AG04450 (cell line): ENCODE data around the gene CNGB1. TPM values are rescaled to one million over a fixed set of nuclear protein-coding genes. Genes with fewer than 3 reads are reported as not detected.

ENCODE experiments used
- CTCF ChIA-PET: fragments of 300-600, 350-600 bp; formaldehyde crosslinking; extraction: SDS; loops from one replicate; lab custom pipeline; 2022; ENCODE audit warnings: antibody characterized with exemption, inconsistent platforms; lab: Charles Lee
- POLR2A ChIA-PET: fragments of 350-600 bp; formaldehyde crosslinking; extraction: SDS; loops from one replicate; lab custom pipeline; 2021; ENCODE audit warnings: antibody characterized with exemption, inconsistent platforms; lab: Yijun Ruan, JAX
- DNase-seq: peaks from one replicate; pipeline ENCODE4 v3.0.0-alpha.2; 2011; ENCODE audit warnings: low read depth, low spot score
- H3K27ac ChIP-seq: one replicate; pipeline ENCODE4 v1.5.1; 2012; ENCODE audit warnings: low read depth, low read length, control low read depth
- H3K27me3 ChIP-seq: one replicate; pipeline ENCODE4 v1.6.0; 2012; ENCODE audit warnings: low read length; ENCODE audit not compliant: control insufficient read depth, insufficient read depth
- H3K4me3 ChIP-seq: 2 replicates; pipeline ENCODE4 v1.5.1; 2011; ENCODE audit warnings: mild to moderate bottlenecking, low read depth, low read length, control low read depth
- H3K9me3 ChIP-seq: 2 replicates; pipeline ENCODE4 v1.5.1; 2012; ENCODE audit warnings: low read length; ENCODE audit not compliant: control insufficient read depth, insufficient read depth
- polyA plus RNA-seq: library from polyadenylated mRNA; depleted of rRNA; stranded (reverse); fragments of >200 nt; gene quantifications from 2 replicates; pipeline ENCODE4 v1.2.3, GENCODE V29; 2011
- TF ChIP-seq, protein P1 (sequence below): IDR thresholded peaks from 2 replicates; pipeline ENCODE4 v1.5.1; 2011; ENCODE audit warnings: low read depth, low read length, control low read depth, inconsistent platforms

Gene CNGB1
- polyA plus RNA-seq, 1 experiment, result not detected

DNA sequence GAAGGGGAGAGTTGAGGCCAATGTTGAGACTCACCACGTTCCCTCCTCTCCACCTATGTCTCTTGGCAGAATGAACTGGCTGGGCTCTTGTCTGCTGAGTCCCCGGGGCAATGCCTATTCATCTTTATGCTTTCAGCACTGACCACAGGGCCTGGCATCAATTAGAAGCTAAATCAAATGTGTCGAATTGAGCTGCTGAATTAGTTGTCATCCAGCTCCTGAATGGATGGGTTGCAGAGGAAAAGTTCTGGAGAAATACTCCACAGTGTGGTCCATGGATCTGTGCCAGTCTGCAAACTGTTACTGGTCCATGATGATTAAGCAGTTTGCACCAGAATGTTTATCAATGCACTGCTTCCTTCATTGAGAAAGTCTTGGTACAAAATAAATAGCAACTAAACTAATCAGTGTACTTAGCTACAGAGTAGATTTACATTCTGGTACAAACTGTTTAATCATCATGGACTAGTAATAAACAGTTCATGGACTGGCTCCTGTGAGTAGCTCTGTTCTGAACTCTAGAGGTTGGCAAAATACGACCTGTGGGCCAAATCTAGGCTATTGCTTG is 4.6 kb downstream of the CNGB1 start:
- Histone ChIP-seq H3K4me3 (no peak overlapping the region), H3K9me3 (no peaks in the 10 kb centered on the region), H3K27me3 (peaks cover 24% of the 10 kb centered on the region), H3K27ac (no peak overlapping the region)
- POLR2A ChIA-PET, result no interaction called here
- no peak for DNase-seq
- CTCF ChIA-PET, result no interaction called here
- TF ChIP-seq, protein P1, sequence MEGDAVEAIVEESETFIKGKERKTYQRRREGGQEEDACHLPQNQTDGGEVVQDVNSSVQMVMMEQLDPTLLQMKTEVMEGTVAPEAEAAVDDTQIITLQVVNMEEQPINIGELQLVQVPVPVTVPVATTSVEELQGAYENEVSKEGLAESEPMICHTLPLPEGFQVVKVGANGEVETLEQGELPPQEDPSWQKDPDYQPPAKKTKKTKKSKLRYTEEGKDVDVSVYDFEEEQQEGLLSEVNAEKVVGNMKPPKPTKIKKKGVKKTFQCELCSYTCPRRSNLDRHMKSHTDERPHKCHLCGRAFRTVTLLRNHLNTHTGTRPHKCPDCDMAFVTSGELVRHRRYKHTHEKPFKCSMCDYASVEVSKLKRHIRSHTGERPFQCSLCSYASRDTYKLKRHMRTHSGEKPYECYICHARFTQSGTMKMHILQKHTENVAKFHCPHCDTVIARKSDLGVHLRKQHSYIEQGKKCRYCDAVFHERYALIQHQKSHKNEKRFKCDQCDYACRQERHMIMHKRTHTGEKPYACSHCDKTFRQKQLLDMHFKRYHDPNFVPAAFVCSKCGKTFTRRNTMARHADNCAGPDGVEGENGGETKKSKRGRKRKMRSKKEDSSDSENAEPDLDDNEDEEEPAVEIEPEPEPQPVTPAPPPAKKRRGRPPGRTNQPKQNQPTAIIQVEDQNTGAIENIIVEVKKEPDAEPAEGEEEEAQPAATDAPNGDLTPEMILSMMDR, result no peak

DNA sequence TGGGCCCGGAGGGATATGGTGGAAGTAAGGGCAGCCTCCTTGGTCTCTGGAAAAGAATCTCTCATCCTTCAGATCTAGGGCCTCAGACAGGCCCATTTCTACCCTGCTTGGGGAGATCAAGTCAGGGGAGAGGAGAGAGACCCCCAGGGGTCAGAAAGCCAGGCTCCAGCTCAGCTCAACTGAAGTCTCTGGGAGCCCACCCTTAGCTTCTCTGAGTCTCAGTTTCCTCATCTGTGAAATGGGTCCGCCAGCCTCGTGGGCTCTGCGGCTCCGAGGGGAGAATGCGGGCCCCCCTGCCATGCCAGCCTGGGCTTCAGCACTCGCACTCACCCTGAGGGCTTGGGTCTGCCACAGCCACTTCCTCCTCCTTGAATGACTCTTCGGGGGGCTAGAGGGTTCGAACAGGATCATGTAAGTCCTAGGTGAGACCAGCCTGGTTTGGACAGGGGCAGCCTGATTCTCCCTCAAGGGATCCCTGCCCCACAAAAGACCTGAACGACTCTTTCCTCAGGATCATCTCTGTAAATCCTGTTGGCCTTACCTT is 6.7 kb downstream of the CNGB1 start:
- H3K27ac ChIP-seq, result no peak overlapping the region
- POLR2A ChIA-PET, result no interaction called here
- H3K4me3 ChIP-seq, result no peak overlapping the region
- CTCF ChIA-PET, result interaction anchor here (0.6 kb wide), 1 partner anchor 11 kb away, joined by 3 read pairs; no protein-coding TSS in a partner anchor
- no peaks in the 10 kb centered on the region; the same call in 1 of the 2 replicates for H3K9me3 ChIP-seq
- H3K27me3 ChIP-seq, result peaks cover 17% of the 10 kb centered on the region
- TF ChIP-seq, protein P1, result no peak
- DNase-seq, result no peak

DNA sequence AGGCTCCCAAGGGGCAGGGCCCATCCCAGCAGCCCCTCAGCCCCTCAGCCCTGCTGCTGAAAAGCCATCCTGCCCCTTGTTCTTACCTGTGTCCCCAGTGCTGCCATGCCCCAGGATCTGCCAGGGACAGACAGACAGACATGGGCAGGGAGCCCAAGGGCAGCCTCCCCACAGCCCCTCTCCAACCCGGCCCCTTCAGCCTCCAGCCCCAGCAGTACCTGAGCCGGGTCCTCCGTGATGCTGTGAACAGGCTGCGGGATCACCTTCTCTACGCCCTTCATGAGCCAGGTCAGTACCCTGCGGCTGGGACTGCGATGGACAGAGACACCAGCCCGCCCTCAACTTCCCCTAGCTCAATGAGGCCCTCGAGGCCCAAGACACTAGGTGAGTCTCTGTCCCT is 8.2 kb downstream of the CNGB1 start:
- ChIA-PET POLR2A (no interaction called here), CTCF (no interaction called here)

DNA sequence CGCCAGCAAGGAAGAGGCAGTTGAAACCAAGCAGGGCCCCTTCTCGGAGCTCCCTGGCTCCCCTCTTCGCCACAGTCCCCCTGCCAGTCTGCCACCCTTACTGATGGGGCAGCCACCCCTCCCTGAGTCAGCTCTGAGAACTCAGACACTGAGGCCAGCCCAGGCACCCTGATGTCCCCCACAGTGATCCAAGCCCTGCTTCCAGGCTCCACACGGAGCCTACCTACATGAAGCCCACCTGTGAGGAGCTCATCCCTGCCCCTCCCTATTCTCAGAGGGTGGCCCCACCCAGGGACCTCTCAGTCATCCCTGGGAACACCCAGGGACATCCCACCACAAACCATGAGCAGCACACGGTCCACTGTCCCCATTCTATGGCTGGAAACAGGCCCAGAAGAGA is 8.9 kb downstream of the CNGB1 start:
- peaks cover 16% of the 10 kb centered on the region for H3K27me3 ChIP-seq
- H3K9me3 ChIP-seq, result no peaks in the 10 kb centered on the region; the same call in 1 of the 2 replicates
- H3K27ac ChIP-seq, result no peak overlapping the region
- ChIA-PET CTCF (no interaction called here), POLR2A (no interaction called here)
- no peak overlapping the region for H3K4me3 ChIP-seq
- TF ChIP-seq, protein P1, result no peak
- no peak for DNase-seq

More for the DNA sequence above, 8.2 kb downstream of the CNGB1 start:
- H3K4me3 ChIP-seq, result no peak overlapping the region
- no peaks in the 10 kb centered on the region; the same call in 1 of the 2 replicates for H3K9me3 ChIP-seq
- peaks cover 16% of the 10 kb centered on the region for H3K27me3 ChIP-seq
- TF ChIP-seq, protein P1, result no peak
- no peak for DNase-seq
- no peak overlapping the region for H3K27ac ChIP-seq

DNA sequence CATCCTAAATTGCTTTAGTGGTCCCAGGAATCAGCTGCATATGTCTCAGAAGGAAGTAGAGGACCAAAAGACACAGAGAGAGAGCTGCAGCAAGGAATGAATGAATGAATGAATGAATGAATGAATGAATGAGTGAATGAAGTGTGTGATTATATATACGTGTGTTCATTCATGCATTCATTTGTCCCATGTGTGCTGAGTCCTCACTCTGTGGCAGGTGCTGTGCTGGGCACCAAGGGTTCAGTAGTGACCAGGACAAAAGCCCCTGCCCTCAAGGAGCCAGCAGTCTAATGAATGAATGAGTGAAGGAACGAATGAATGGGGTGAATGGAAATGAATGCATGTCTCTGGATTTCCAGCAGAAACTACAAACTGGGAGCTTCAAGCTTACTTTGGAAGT is 9.4 kb downstream of the CNGB1 start:
- CTCF ChIA-PET, result no interaction called here
- DNase-seq, result no peak

More for the DNA sequence above, 9.4 kb downstream of the CNGB1 start:
- H3K27me3 ChIP-seq, result peaks cover 16% of the 10 kb centered on the region
- H3K4me3 ChIP-seq, result no peak overlapping the region
- no peaks in the 10 kb centered on the region; the same call in 1 of the 2 replicates for H3K9me3 ChIP-seq
- no peak overlapping the region for H3K27ac ChIP-seq
- POLR2A ChIA-PET, result no interaction called here
- TF ChIP-seq, protein P1, result no peak
